Measurements from ENCODE around the gene CD72.
A peak's percentile ranks its signal among the peaks of the same experiment; 100 is the strongest.
"Not testable (repeated sequence)": the region's sequence is repeated elsewhere in the genome, so short reads cannot be mapped to it uniquely, and the experiment has no call there.

The CD72 gene

DNA sequence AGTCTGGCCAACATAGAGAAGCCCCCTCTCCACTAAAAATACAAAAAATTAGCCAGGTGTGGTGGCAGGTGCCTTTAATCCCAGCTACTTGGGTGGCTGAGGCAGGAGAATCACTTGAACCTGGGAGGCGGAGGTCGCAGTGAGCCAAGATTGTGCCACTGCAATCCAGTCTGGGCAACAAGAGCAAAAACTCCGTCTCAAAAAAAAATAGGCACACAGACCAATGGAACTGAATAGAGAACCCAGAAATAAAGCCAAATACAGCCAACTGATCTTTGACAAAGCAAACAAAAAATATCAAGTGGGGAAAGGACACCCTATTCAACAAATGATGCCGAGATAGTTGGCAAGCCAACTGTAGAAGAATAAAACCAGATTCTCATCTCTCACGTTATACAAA, 29.7 kb downstream of the CD72 start:
- not testable (repeated sequence) for DNase-seq (ENCODE audit: low read depth)

- not testable (repeated sequence) for DNase-seq (ENCODE audit: low read depth)
These were observed 33.5 kb downstream of the CD72 start for GRCh38 chr9:35584681-35585080.

GRCh38 chr9:35583521-35583920, 34.7 kb downstream of the CD72 start:
- not testable (repeated sequence) for DNase-seq (ENCODE audit: low read depth)

DNA sequence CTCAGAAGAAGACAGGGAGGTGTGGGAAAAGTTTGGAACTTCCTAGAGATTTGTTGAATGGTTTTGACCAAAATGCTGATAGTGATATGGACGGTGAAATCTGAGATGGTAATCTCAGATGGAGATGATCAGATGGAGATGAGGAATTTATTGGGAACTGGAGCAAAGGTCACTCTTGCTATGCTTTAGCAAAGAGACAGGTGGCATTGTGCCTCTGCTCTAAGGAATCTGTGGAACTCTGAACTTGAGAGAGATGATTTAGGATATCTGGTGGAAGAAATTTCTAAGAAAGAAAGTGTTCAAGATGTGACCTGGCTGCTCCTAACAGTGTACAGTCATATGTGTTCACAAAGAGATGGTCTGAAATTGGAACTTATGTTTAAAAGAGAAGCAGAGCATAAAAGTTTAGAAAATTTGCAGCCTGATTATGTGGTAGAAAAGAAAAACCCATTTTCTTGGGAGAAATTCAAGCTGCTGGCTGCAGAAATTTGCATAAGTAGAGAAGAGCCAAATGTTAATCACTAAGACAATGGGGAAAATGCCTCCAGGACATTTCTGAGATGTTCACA, 38.5 kb downstream of the CD72 start:
- DNase-seq (ENCODE audit: low read depth), result not testable (repeated sequence)

DNA sequence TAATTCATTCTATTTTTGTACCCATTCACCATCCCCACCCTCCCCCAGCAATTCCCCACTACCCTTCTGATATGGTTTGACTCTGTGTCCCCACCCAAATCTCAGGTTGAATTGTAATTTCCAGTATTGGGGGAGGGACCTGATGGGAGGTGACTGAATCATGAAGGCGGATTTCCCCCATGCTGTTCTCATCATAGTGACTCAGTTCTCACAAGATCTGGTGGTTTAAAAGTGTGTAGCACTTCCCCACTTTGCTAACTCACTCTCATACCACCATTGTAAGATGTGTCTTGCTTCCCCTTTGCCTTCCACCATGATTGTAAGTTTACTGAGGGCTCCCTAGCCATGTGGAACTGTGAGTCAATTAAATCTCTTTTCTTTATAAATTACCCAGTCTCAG, 39.1 kb downstream of the CD72 start:
- no peak for DNase-seq (ENCODE audit: low read depth)

DNA sequence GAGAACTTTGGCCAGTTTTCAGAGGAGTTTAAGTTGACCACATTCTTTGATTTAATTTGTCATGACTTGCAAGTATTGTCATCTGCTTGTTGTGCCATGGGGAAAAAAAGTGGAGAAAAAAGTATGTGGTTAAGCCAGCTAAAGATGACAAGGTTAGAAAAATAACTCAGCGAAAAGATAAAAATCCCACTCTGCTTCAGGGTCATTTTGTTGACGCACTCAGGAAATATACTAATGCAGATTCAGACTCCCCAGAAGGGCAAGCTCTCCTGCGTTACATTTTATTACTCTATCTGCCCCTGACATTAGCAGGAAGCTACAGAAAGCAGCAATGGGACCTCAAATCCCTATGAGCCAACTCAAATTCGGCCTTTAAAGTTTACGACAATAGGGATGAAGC, 40.7 kb downstream of the CD72 start:
- DNase-seq (ENCODE audit: low read depth), result no peak

- DNase-seq (ENCODE audit: low read depth), result no peak
These were observed 42.7 kb downstream of the CD72 start for GRCh38 chr9:35575478-35575877.

DNA sequence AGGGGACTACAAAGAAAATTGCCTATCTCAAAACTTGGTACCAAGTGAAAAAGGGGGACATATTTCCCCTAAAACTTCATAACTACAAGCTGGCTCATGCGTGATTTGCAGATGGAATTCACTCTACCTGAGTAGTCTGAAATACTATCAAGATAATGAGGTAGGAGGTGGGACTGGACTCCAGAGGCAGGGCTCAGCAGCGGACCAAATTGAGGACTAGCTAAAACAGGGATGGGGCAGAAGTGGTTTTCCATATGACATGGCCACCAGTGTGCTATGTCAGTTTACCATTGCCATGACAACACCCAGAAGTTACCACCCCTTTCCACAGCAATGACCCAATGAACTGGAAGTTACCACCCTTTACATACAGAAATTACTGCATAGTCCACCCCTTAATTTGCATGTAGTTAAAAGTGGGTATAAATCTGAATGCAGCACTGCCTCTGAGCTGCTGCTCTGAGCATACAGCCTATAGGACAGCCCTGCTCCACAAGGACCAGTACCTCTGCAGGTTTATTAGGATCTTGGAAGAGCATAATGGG, 43.6 kb downstream of the CD72 start:
- no peak for DNase-seq (ENCODE audit: low read depth)

- no peak for DNase-seq (ENCODE audit: low read depth)
These were observed 47.3 kb downstream of the CD72 start for GRCh38 chr9:35570709-35571504.

GRCh38 chr9:35569206-35569605, 49.0 kb downstream of the CD72 start:
- no peak for DNase-seq (ENCODE audit: low read depth)

GRCh38 chr9:35568196-35568595, 50.0 kb downstream of the CD72 start:
- no peak for DNase-seq (ENCODE audit: low read depth)

DNA sequence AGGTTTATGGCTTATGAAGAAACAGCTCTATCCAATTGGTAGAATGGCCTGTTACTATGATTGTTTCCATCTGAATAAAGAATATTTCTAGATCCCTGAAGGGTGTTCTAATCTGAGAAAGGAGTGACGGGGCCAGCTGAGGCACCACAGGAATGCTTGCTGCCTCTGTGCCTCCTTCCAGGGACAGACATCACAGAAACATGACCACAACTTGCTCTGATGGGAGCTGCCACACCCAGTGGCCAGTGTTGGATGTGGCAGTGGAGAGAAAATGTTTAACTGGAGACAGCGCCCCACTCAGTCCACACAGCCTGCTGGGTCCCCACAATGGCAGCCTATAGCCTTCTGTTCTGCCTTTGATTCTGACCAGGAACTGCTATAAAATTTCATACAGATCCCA, 51.8 kb downstream of the CD72 start:
- peak; percentile 53 for DNase-seq (ENCODE audit: low read depth)

DNA sequence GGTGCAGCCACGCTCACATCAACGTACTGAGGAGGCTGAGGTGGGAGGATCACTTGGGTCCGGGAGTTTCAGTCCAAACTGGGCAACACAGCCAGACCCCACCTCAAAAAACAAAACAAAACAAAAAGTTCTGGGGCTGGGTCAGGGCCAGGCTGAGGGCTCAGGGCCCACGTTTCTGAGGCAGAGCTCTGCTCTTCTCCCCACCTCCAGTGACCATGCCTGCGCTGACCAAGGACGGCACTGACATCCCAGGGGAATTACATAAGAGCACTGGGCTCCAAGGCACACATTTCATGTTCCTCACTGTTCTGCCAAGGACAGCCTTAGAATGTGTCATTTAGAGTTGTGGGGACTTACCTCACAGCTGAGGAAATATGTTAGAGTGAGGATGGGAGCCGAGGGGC, 53.6 kb downstream of the CD72 start:
- no peak for DNase-seq (ENCODE audit: low read depth)

GRCh38 chr9:35563791-35564197, 54.4 kb downstream of the CD72 start:
- DNase-seq (ENCODE audit: low read depth), result no peak

GRCh38 chr9:35562895-35563780, 55.1 kb downstream of the CD72 start:
- no peak for DNase-seq (ENCODE audit: low read depth)

DNA sequence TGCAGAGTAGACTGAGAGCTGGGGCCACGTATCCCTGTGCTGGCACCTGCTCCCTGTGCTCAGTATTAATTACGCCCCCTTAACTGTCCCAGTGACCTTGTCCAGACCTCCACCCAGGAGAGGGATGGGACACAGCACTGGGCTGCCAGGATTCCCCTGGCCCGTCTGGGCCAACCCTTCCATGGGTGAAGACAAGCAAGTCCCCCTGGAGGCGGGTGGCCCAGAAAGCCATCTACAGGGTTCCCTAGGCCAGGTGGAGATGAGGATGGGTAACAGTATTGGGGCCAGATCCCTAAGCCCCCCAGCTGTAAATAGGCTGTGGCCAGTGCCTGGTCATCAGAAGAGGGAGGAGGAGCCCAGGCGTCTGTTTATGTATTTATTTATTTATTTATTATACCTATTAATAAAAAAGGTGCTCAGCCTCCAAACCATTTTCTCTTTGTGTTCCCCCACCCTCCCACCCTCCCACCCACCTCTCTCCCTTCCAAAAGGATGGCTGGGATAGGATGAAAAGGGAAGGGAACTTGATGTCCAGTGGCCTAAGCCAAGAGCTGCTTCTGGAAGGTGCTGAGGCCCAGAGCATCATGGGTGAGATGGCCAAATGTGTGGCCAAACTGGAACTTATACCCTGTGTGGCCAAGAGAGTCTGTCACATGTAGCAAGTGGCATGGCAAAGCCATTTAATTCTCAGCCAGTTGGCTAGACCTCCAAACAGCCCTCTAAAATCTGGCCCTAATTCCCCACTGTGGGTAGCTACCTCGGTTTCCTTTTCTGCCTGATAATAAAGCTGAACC, 56.5 kb downstream of the CD72 start:
- DNase-seq (ENCODE audit: low read depth), result no peak

DNA sequence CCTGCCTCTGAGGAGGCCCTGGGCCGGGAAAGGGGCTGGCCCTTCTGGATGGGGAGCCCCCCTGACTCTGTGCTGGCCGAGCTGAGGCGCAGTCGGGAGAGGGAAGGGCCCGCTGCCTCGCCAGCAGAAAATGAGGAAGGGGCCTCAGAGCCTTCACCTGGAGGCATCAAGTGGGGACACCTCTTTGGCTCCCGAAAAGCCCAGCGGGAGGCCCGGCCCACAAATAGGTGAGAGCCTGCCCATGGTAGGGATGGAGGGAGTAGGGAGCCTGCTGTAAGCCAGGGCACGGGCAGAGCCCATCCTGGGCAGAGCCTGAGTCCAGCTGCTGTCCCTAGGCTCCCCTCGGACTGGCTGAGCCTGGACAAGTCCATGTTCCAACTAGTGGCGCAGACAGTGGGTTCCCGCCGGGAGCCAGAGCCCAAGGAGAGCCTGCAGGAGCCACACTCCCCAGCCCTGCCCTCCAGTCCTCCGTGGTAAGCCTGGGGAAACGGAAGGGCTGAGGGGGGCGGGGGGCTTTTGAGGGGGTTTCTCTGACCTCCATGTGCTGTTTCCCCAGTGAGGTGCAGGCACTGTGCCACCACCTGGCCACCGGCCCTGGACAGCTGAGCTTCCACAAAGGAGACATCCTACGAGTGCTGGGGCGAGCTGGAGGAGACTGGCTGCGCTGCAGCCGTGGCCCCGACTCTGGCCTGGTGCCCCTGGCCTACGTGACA, 57.4 kb downstream of the CD72 start:
- DNase-seq (ENCODE audit: low read depth), result no peak
